Muscle layer of colon (tissue), 2 donors: Measurements from ENCODE around the gene ECM1.

Source experiments
- H3K27ac ChIP-seq: one replicate; pipeline ENCODE4 v1.7.0; 2013; ENCODE audit warnings: low read depth, mild to moderate bottlenecking, low read length, moderate library complexity
- H3K27me3 ChIP-seq, 2 donors: one replicate each; pipeline ENCODE4 v1.7.0; 2013; ENCODE audit warnings: low read length in 2 of 2, mild to moderate bottlenecking in 2 of 2; ENCODE audit not compliant: insufficient read depth in 2 of 2, control insufficient read depth in 1 of 2
- H3K36me3 ChIP-seq: one replicate; pipeline ENCODE4 v1.7.0; 2013; ENCODE audit warnings: mild to moderate bottlenecking, low read length; ENCODE audit not compliant: insufficient read depth
- H3K4me1 ChIP-seq: one replicate; pipeline ENCODE4 v1.7.0; 2013; ENCODE audit warnings: mild to moderate bottlenecking, low read length; ENCODE audit not compliant: insufficient read depth
- H3K4me3 ChIP-seq, 2 donors: one replicate each; pipeline ENCODE4 v1.7.0; 2013; ENCODE audit warnings: low read length in 2 of 2, low read depth in 1 of 2, mild to moderate bottlenecking in 1 of 2, moderate library complexity in 1 of 2
- H3K9ac ChIP-seq: one replicate; pipeline ENCODE4 v1.7.0; 2013; ENCODE audit warnings: low read length
- H3K9me3 ChIP-seq: one replicate; pipeline ENCODE4 v1.7.0; 2013; ENCODE audit warnings: mild to moderate bottlenecking, low read length
- donor health status: abdominal sarcoma.
- donor health status: Adenocarcinoma of cecum.

The ECM1 gene

DNA sequence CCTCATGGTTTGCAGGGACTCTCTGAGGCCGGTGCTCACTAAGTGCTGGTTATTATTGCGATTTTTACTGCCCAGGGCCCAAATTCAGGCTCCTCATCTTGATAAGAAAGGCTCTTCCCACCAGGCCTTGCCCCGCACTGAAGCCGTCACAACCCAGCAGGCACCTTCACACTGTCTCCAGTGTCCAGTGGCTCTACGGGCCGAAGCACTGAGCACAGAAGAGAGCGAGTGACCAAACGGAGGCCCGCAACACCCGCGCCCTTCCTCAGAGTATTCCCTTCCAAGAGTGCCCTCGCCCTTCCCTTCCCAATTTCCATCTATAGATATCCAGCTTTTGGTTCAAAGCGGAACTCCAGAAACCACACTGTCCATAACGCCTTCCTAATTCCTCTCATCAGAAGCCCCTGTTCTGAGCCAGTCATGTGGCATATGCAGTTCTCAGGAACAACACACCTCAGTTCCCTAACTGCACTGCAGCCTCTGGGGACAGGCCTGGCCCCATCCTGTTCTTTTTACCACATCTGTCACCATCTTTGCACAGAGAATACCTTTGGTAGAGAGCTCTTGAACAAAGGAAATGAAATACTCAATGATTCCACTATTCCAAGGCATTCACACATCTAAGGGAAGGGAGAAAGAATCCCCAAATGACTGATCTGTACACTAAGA, 22.7 kb downstream of the ECM1 start:
- Histone ChIP-seq H3K9me3 (no peaks in the 10 kb centered on the region), H3K4me1 (peaks cover 20% of the 10 kb centered on the region), H3K27ac (no peak overlapping the region), H3K4me3 (no peak overlapping the region), H3K27me3 (no peaks in the 10 kb centered on the region), H3K9ac (no peak overlapping the region), H3K36me3 (no peaks in the 10 kb centered on the region)

DNA sequence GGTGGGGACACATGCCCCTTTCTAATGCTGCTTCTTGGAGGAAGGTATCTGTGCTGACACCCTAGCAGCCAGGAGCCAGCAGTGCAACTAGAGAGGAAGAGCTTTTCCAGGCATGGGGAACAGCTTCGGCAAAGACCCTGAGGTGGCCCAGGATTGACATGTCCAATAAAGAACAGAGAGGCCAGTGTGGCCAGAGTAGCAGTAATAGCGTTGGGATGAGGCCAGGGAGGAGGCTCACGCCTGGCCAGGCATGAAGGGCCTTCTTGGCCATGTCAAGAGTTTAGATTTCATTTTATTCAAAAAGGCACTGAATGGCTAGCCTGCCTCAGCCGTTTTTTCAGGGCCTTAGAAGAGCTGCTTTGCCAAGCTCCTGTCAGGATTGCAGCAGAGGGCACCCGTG, 25.0 kb downstream of the ECM1 start:
- peak overlapping the region; percentile 50 for H3K27ac ChIP-seq
- peaks cover 22% of the 10 kb centered on the region for H3K4me1 ChIP-seq
- no peak overlapping the region for H3K4me3 ChIP-seq
- H3K9me3 ChIP-seq: no peaks in the 10 kb centered on the region
- H3K27me3 ChIP-seq: no peaks in the 10 kb centered on the region
- H3K36me3 ChIP-seq: no peaks in the 10 kb centered on the region
- H3K9ac ChIP-seq: peak overlapping the region; percentile 4

DNA sequence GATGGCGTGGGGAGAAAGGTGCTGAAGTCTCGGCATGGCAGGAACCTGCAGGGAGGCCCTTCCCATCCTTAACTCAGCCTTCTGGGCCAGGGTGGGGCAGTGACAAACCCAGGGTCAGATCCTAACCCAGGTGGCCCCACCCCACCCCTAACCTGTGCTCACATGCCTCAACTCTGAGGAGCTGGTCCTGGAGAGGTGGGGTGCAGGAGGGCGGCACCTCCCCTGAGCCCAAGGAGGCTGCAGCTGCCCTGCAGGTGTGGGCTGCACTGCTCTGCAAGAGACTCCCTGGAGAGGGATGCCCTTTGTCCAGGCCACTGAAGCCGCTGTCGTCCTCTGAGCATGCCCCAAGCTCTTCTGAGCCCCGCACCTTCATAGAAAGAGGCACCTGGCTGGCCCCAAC, 26.1 kb downstream of the ECM1 start:
- Histone ChIP-seq H3K9ac (no peak overlapping the region), H3K4me1 (peaks cover 26% of the 10 kb centered on the region), H3K9me3 (no peaks in the 10 kb centered on the region), H3K27me3 (no peaks in the 10 kb centered on the region), H3K4me3 (no peak overlapping the region), H3K36me3 (no peaks in the 10 kb centered on the region), H3K27ac (no peak overlapping the region)

DNA sequence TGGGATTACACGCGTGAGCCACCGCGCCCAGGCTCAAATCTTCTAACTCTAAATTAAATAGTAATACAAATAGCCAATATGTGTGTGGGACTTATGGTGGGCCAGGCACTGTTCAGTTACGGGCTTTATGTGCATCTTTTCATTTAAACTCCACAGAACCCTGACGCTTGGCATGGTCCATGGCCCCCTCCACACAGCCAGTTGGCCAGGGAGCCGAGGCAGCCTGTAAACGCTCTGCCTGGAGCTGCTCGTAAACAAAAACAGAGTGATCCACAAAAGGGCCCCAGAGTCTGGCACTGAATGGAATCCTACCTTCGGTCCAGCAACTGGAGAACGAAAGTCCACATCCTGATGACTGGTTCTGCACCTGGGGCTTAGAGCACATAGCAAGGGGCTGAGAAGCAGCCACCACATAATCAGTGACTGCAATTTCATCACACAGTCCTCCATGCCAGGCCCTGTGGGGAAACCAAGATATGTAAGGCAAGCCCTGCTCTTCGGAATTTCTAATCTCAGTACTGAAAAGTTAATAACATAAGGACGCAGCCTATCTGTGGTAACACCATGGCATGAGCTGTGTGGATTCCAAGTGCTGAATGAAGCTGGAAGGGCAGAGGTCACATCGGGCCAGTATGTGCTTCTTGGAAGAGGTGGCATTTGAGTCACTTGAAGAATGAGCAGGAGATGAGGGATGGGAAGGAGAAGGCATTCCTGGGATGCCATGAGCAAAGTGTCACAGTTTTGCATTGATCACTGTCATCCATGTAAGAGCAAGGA, 27.8 kb downstream of the ECM1 start:
- Histone ChIP-seq H3K9ac (no peak overlapping the region), H3K36me3 (no peaks in the 10 kb centered on the region), H3K27ac (no peak overlapping the region), H3K4me1 (peaks cover 22% of the 10 kb centered on the region), H3K4me3 (no peak overlapping the region), H3K9me3 (no peaks in the 10 kb centered on the region), H3K27me3 (no peaks in the 10 kb centered on the region)

DNA sequence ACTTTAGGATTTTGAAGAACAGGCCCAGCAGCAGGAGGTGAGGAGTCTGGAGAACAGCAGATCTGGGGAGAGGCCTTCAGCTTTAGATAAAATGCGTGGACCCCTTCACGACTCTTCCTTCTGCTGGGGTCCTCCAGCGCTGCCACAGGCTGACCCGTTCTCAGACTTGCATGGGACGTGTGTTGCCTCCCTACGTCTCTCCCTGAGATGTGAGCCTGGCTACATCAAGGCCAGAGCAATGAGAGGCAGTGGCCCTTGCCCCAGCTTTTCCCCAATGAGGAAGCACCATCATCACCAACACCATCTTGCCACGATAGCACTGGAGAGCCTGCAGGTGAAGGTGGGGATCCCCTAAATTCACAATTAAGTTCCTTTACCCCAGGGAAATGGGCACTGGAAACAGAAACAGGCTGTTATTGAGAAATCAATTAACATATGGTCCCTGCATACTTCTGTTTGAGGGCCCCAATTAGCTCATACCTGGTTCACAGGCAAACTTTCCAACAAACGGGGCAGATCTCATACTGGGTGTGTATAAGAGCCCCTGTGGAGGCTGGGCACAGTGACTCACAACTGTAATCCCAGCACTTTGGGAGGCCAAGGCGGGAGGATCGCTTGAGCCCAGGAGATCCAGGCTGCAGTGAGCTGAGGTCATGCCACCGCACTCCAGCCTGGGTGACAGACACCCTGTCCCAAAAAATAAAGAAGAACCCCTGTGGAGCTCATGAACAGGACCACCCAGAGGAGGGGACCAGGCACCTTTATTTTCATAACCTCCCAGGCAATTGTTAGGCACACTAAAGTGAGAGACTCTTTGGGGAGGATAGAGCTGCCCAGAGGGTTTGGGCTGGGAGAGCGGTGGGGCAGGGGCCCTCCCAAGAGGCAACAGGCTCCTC, 29.2 kb downstream of the ECM1 start:
- Histone ChIP-seq H3K27me3 (no peaks in the 10 kb centered on the region), H3K27ac (no peak overlapping the region), H3K9me3 (no peaks in the 10 kb centered on the region), H3K9ac (no peak overlapping the region), H3K4me1 (peaks cover 21% of the 10 kb centered on the region), H3K36me3 (no peaks in the 10 kb centered on the region), H3K4me3 (no peak overlapping the region)

DNA sequence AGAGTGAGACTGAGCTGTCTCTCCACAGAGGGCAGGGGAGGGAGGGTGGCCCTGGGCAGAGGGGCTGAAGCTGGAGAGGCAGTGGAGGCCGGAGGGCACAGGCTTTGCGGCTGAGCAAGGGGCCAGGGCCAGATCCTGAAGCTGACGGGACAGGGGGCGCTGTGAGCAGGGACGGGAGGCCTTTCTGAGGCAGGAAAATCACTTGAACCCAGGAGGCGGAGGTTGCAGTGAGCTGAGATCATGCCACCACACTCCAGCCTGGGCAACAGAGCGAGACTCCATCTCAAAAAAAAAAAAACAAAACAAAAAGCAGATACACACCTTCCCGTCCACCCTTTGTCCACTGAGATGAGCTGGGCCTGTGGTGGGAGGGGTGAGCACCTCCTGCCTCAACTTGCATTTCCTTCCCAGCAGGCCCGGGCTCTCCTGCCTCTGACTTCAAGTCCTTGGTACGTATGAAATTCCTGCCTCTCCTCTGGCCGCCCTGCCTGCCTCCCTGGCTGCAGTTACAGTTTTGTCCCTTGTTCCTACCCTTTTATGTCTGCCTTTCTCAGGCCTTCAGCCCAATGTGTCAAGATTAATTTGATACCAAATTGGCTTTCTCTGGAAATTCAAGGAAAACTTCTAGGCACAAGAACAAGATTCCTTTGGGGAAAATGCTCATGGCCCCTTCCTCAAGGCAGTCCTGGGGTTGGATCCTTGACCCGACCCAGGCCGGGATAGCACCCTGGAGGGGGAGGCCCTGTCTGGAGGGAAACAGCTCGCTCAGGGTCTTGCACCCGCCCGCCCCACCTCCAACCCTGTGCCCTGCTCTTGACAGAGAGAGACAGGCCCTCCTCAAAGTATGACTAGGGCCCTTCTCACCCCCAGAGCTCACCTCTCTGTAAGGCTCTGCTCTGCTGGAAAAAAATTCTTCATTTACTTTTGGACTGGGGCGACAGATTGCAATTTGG, 30.1 kb downstream of the ECM1 start:
- Histone ChIP-seq H3K27me3 (no peaks in the 10 kb centered on the region), H3K36me3 (no peaks in the 10 kb centered on the region), H3K4me1 (peaks cover 12% of the 10 kb centered on the region), H3K9ac (no peak overlapping the region), H3K9me3 (no peaks in the 10 kb centered on the region), H3K4me3 (no peak overlapping the region), H3K27ac (peak overlapping the region; percentile 42)

DNA sequence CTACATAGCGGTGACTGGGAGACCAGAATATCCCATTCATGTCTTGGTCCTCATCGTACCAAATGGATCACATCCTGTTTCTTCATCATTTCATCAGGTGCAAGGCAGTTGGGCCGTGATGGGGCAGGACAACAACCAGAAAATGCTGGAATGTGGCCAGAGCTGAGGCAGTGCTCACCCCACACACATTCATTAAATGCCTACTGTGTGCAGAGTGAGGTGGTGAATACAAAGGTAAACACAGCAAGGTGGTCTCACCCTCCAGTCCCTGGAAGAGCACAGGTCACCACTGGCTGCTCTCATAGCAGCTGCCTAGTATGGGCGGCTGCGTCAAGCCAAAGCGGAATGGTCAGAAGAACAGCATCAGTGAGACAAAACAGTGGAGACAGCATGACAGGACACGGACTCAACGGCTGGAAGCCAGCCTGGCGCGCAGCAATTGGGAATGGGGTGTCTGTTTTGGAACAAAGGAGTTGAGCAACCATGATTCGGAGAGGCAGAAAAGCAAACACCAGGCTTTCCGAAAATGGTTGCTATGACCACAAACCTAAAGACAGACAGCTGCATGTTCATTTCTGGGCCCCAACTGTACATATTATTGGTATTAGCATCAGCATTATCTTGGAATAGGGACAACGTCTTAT, 35.7 kb downstream of the ECM1 start:
- H3K4me3 ChIP-seq: no peak overlapping the region
- H3K9me3 ChIP-seq: no peaks in the 10 kb centered on the region
- H3K4me1 ChIP-seq: peaks cover under 1% of the 10 kb centered on the region
- H3K36me3 ChIP-seq: no peaks in the 10 kb centered on the region
- no peak overlapping the region for H3K9ac ChIP-seq
- no peaks in the 10 kb centered on the region for H3K27me3 ChIP-seq
- no peak overlapping the region for H3K27ac ChIP-seq

DNA sequence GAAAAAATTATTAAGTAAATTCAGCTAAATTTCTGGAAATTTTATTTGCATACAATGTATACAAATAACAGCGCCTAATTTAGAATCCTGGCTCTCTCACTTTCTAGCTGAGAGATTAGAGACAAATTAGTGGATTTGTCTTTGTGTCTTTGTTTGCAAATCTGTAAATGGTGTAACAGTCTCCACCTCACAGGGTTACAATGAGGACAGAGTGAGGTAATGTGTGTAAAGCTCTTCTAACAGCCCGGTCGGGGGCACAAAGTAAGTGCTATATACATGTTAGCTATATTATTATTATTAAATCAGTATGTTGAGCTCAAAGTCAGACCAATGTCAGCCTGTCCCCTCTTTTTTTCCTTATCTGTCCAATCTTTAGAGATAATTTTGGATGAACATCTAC, 36.3 kb downstream of the ECM1 start:
- no peaks in the 10 kb centered on the region for H3K27me3 ChIP-seq
- H3K9ac ChIP-seq: no peak overlapping the region
- H3K9me3 ChIP-seq: no peaks in the 10 kb centered on the region
- H3K36me3 ChIP-seq: no peaks in the 10 kb centered on the region
- no peaks in the 10 kb centered on the region for H3K4me1 ChIP-seq
- no peak overlapping the region for H3K27ac ChIP-seq
- no peak overlapping the region for H3K4me3 ChIP-seq

DNA sequence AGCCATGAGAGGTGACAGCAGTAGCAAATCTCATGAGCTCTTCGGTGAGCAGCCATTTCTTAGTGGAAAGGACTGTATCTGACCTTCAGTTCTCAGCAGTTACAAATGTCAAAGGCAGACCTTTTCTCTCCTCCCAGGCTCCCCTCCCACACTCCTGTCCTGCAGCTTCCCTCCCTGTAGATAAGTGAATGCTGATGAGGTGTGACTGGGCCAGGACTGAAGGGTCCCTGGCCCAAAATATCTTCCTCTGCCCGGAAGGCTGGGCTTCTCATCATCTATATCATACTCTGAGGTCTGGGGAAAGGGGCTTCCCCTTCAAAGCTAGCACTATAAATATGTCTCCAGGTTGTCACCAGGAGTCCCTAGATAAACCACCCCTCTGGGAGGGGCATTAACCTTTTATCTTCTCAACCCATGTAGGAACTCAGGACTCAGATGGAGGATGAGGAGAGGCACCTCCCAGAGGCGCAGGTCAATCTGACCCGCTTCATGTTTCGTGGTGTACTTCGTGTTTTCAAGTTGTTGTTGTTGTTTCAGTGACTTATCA, 37.6 kb downstream of the ECM1 start:
- H3K4me3 ChIP-seq: no peak overlapping the region
- no peaks in the 10 kb centered on the region for H3K36me3 ChIP-seq
- H3K9me3 ChIP-seq: no peaks in the 10 kb centered on the region
- no peaks in the 10 kb centered on the region for H3K4me1 ChIP-seq
- H3K27me3 ChIP-seq: no peaks in the 10 kb centered on the region
- H3K27ac ChIP-seq: no peak overlapping the region
- H3K9ac ChIP-seq: no peak overlapping the region

DNA sequence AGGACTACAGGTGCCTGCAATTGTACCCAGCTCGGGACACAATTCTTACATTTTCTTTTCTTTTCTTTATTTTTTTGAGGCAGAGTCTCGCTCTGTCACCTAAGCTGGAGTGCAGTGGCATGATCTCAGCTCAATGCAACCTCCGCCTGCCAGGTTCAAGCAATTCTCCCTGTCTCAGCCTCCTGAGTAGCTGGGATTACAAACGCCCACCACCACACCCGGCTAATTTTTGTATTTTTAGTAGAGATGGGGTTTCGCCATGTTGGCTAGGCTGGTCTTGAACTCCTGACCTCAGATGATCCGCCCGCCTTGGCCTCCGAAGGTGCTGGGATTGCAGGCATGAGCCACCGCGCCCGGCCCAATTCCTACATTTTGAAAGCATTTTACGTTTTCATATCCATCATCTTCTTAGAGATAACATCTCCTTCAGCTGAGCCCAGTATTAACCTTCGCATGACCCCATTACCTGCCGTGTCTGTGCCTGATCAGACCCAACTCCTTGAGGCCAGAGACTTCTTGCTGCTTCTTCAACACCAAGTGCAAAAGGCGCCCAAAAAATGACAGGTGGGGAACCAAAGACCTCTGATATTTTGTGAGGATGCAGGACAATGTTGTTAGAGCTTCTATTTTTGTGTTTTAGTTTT, 38.5 kb downstream of the ECM1 start:
- Histone ChIP-seq H3K27ac (no peak overlapping the region), H3K36me3 (no peaks in the 10 kb centered on the region), H3K27me3 (no peaks in the 10 kb centered on the region), H3K4me3 (no peak overlapping the region), H3K9ac (no peak overlapping the region), H3K4me1 (no peaks in the 10 kb centered on the region), H3K9me3 (no peaks in the 10 kb centered on the region)
